Stimulated activated naive CD8-positive, alpha-beta T cell treated with anti-CD3 and anti-CD28 coated beads, Interleukin-15, Interleukin-2, amounts not matched to agents 100 U/mL and 50 U/mL, for 24 hours (primary cell): ENCODE data around the gene GOLGA6L2.
"Not testable (repeated sequence)": the region's sequence is repeated elsewhere in the genome, so short reads cannot be mapped to it uniquely, and the experiment has no call there.

Experiments used
- ATAC-seq: fragments of 150-1000 bp; cut with Tn5 transposase; one replicate; pipeline ENCODE4 v1.10.0; 2021
- DNase-seq: peaks from one replicate; pipeline ENCODE4 v3.0.0; 2021

Gene GOLGA6L2

DNA sequence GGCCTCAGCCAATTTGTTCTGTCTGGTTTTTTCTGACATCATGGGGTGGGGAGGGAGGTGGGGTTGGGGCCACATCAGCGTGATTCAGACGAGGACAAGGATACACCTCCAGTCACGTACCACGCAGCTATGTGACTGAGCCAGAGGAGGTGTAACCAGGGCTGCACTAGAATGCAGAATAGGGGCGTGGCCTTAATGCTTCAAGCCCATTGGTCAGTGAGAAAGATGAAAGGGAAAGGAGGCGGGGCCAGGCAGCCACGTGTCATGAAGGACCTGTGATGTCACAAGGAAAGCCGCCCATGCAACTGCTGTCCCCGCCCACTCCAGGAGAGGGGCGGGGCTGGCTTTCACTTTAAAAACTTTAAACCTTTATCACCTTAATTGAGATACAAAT lies at the start of gene GOLGA6L2:
Gene GOLGA6L2, minus strand, starts transcription at position 137 of the 394 bp plus-strand sequence. Its CDS starts 62 bp downstream, at position 75.
- no peak for DNase-seq
- no peak for ATAC-seq

- DNase-seq = no peak
- ATAC-seq = no peak
These were observed 37.8 kb upstream of the GOLGA6L2 start for GRCh38 chr15:23484870-23485269.

- no peak for DNase-seq
- ATAC-seq = no peak
These were observed 36.8 kb upstream of the GOLGA6L2 start for GRCh38 chr15:23483821-23484299.

DNA sequence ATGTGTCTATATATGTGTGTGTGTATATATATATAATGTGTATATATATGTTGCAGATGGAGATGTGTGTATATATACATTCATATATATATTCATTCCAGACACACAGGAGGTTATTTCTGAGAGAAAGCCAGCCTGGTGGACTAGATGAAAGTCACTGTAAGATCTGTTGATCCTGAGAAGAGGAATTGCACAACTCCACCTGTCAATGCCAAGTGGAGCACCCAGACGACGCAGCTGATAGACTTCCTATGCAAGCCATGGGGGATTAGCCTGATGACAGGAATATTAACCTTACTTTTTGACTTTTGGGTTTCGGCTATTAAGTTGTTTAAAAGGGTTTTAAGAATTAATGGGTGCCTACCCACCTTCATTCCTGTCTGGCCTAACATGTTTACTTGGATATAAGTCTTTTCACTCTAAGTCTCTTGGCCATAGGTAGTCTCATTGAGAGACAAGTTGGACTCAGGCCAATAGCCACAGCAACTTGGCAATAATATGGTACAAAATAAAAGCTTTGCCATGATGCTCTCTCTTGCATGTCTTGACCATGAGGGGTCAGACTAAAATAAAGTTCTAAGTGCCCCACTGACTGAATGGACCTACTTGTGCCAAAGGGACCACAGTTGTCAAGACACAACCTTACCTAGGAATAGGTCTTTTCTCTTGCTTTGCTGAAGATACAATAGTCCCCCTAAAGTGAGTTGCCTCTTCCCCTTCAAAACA lies 35.9 kb upstream of the GOLGA6L2 start:
- ATAC-seq (no peak), DNase-seq (no peak)

GRCh38 chr15:23482228-23482627 lies 35.2 kb upstream of the GOLGA6L2 start:
- ATAC-seq (no peak), DNase-seq (no peak)

GRCh38 chr15:23477920-23478319 lies 30.9 kb upstream of the GOLGA6L2 start:
- ATAC-seq = no peak
- no peak for DNase-seq

GRCh38 chr15:23472678-23473077 lies 25.6 kb upstream of the GOLGA6L2 start:
- no peak for DNase-seq
- ATAC-seq = no peak

GRCh38 chr15:23472033-23472432 lies 25.0 kb upstream of the GOLGA6L2 start:
- ATAC-seq (no peak), DNase-seq (no peak)

DNA sequence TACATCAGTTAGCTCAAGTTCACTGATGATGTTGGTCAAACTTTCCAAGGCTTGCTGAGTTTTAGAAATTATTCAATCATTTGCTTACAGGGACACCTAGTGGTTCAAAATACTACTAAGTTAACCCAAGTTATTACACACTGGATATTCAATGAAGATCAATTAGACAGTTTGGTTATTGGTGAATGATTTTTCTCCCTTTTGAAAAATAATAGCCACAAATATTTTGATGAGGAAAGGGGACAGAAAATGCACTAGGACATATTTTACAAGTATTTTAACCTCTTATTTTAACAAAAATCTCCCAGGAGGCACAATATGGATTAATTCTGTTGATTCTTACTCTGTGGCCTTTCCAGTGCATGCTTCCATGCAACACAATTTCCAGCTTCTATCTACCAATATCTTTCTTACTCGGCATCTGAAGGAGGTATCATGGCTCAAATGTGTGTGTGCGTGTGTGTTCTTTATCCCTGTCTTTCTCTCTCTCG lies 20.1 kb upstream of the GOLGA6L2 start:
- ATAC-seq = no peak
- DNase-seq = no peak

GRCh38 chr15:23457890-23458289 lies 10.8 kb upstream of the GOLGA6L2 start:
- DNase-seq = no peak
- ATAC-seq = no peak

- no peak for DNase-seq
- no peak for ATAC-seq
These were observed 582 bp downstream of the GOLGA6L2 start for GRCh38 chr15:23446215-23447106.

GRCh38 chr15:23444269-23444668 lies 2.8 kb downstream of the GOLGA6L2 start:
- DNase-seq = no peak

DNA sequence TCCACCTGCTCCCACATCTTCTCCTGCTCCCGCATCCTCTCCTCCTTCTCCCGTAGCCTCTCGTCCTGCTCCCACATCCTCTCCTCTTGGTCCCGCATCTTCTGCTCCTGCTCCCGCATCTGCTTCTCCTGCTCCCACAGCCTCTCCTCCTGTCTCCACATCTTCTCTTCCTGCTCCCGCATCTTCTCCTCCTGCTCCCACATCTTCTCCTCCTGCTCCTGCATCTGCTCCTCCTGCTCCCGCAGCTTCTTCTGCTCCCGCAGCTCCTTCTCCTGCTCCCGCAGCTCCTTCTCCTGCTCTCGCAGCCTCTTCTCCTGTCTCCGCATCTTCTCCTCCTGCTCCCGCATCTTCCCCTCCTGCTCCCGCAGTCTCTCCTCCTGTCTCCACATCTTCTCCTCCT lies 5.8 kb downstream of the GOLGA6L2 start:
- no peak for ATAC-seq

More at GRCh38 chr15:23444269-23444668, 2.8 kb downstream of the GOLGA6L2 start:
- no peak for ATAC-seq

DNA sequence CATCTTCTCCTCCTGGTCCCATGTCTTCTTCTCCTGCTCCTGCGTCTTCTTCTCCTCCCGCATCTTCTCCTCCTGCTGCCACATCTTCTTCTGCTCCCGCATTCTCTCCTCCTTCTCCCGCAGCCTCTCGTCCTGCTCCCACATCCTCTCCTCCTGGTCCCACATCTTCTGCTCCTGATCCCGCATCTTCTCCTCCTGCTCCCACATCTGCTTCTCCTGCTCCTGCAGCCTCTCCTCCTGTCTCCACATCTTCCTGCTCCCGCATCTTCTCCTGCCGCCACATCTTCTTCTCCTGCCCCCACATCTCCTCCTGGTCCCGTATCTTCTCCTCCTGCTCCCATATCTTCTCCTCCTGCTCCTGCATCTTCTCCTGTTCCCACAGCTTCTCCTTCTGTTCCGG lies 6.4 kb downstream of the GOLGA6L2 start:
- DNase-seq = no peak
- no peak for ATAC-seq

More for the DNA sequence above, 5.8 kb downstream of the GOLGA6L2 start:
- DNase-seq = no peak

DNA sequence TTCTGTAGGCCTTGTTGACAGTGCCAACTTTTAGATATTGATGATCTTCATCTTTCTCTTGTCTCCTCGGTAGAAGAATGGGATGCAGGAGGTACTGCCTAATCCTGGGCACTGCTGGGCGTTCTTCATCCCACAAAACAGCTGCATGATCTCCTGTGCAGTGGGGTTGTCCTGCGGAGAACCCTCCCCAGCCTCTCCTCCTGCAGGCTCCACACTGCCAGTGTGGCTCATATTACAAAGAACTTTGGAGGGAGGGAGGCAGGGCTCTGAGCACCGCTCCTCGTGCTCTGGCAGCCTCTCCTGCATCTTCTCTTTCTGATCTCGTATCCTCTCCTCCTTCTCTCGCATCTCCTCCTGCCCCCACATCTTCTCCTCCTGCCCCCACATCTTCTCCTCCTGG lies 7.5 kb downstream of the GOLGA6L2 start:
- no peak for ATAC-seq
- no peak for DNase-seq

- ATAC-seq = no peak
- DNase-seq = no peak
These were observed 8.1 kb downstream of the GOLGA6L2 start for GRCh38 chr15:23438816-23439466.

- no peak for DNase-seq
- no peak for ATAC-seq
These were observed 9.4 kb downstream of the GOLGA6L2 start for GRCh38 chr15:23437673-23438072.

GRCh38 chr15:23437146-23437545 lies 9.9 kb downstream of the GOLGA6L2 start:
- DNase-seq = no peak
- ATAC-seq = no peak

DNA sequence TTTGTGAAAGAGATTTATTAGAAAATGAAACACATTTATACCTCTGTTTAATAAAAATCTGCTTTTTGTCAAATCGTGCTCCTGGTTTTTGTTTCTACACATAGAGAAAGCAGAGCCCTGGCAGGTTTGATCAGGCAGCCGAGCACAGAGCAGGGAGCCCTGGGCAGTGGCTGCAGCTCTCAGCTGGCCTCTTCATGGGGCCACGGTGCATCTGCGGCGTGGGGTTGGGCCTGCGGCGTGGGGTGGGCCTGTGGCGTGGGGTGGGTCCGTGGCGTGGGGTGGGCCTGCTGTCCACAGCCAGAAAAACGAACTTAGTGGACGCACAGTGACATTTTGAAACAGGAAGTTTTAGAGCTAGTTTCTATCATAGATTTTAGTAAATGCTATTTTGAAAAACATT lies 10.6 kb downstream of the GOLGA6L2 start:
- ATAC-seq = no peak
- no peak for DNase-seq

- not testable (repeated sequence) for ATAC-seq, DNase-seq
These were observed 12.3 kb downstream of the GOLGA6L2 start for GRCh38 chr15:23434699-23435098.

- not testable (repeated sequence) for ATAC-seq, DNase-seq
These were observed 21.7 kb downstream of the GOLGA6L2 start for GRCh38 chr15:23425327-23425726.
